PC-3 (cell line): ENCODE results near the gene BPHL. TPM values are rescaled to one million over a fixed set of nuclear protein-coding genes. Genes with fewer than 3 reads are reported as not detected.

ENCODE experiments used
- ATAC-seq: fragments of 200-7000 bp; cut with Tn5 transposase; 2 replicates; pipeline ENCODE4 v1.9.1; 2020; ENCODE audit warnings: mild to moderate bottlenecking, moderate library complexity
- BruUV-seq: library from RNA; stranded (reverse); fragments of 400-500 nt; replicated peaks from 2 replicates; lab custom pipeline; 2021; lab: Mats Ljungman, UMichigan
- CTCF ChIA-PET: fragments of 300-600 bp; sonication (Branson Sonifier 250); formaldehyde crosslinking; loops from one replicate; lab custom pipeline; 2022; ENCODE audit warnings: antibody characterized with exemption; lab: Charles Lee
- POLR2A ChIA-PET: fragments of 300-600 bp; sonication (Branson Sonifier 250); formaldehyde crosslinking; loops from one replicate; lab custom pipeline; 2022; ENCODE audit warnings: antibody characterized with exemption; ENCODE audit not compliant: unreplicated experiment; lab: Charles Lee
- DNase-seq: peaks from one replicate; pipeline ENCODE4 v3.0.0-alpha.2; 2015
- H2AFZ ChIP-seq: fragments of 300-600 bp; sonication (generic); 2 replicates; pipeline ENCODE4 v1.6.0; 2016; ENCODE audit warnings: antibody characterized with exemption, low read length
- H3F3A ChIP-seq: fragments of 300-600 bp; sonication (generic); one replicate; pipeline ENCODE4 v1.6.0; 2017; ENCODE audit warnings: antibody characterized with exemption, low read length, control low read depth, mild to moderate bottlenecking; ENCODE audit not compliant: unreplicated experiment
- H3K27ac ChIP-seq: fragments of 300-600 bp; sonication (generic); 2 replicates; pipeline ENCODE4 v1.5.1; 2016; ENCODE audit warnings: mild to moderate bottlenecking, low read length
- H3K27me3 ChIP-seq: fragments of 300-600 bp; sonication (generic); 2 replicates; pipeline ENCODE4 v1.6.1; 2016; ENCODE audit warnings: low read length, mixed read lengths
- H3K36me3 ChIP-seq: fragments of 300-600 bp; sonication (generic); 2 replicates; pipeline ENCODE4 v1.6.1; 2016; ENCODE audit warnings: low read depth, mixed run types, low read length, mixed read lengths
- H3K4me1 ChIP-seq: fragments of 300-600 bp; sonication (generic); 2 replicates; pipeline ENCODE4 v1.5.1; 2016; ENCODE audit warnings: low read length; ENCODE audit not compliant: insufficient read depth
- H3K4me2 ChIP-seq: fragments of 300-600 bp; sonication (generic); 2 replicates; pipeline ENCODE4 v1.6.0; 2016; ENCODE audit warnings: low read length
- H3K4me3 ChIP-seq: fragments of 300-600 bp; sonication (generic); 2 replicates; pipeline ENCODE4 v1.5.1; 2016; ENCODE audit warnings: mild to moderate bottlenecking, low read length, mixed read lengths
- H3K79me2 ChIP-seq: fragments of 300-600 bp; sonication (generic); 2 replicates; pipeline ENCODE4 v1.6.1; 2017; ENCODE audit warnings: low read length, mixed read lengths
- H3K9ac ChIP-seq: fragments of 300-600 bp; sonication (generic); 2 replicates; pipeline ENCODE4 v1.6.0; 2016; ENCODE audit warnings: mild to moderate bottlenecking, low read length
- H3K9me2 ChIP-seq: fragments of 300-600 bp; sonication (generic); replicated peaks from 2 replicates; pipeline ENCODE4 v1.6.1; 2016; ENCODE audit warnings: mixed run types, low read length, mixed read lengths
- H3K9me3 ChIP-seq: fragments of 300-600 bp; sonication (generic); 2 replicates; pipeline ENCODE4 v1.6.1; 2016; ENCODE audit warnings: low read length, mixed read lengths
- H4K20me1 ChIP-seq: fragments of 300-600 bp; sonication (generic); 2 replicates; pipeline ENCODE4 v1.6.1; 2016; ENCODE audit warnings: low read length, mixed read lengths
- CTCF ChIP-seq: fragments of 300-600 bp; sonication (generic); conservative IDR thresholded peaks from 2 replicates; pipeline ENCODE4 v1.5.1; 2017; ENCODE audit warnings: antibody characterized with exemption, low read depth, mild to moderate bottlenecking, low read length
- EZH2 ChIP-seq: fragments of 300-600 bp; sonication (generic); IDR thresholded peaks from one replicate; pipeline ENCODE4 v1.6.1; 2017; ENCODE audit warnings: antibody characterized with exemption, mild to moderate bottlenecking, low read length; ENCODE audit not compliant: unreplicated experiment
- EZH2phosphoT487 ChIP-seq: fragments of 300-600 bp; sonication (generic); IDR thresholded peaks from 2 replicates; pipeline ENCODE4 v1.6.1; 2018; ENCODE audit warnings: mild to moderate bottlenecking, antibody characterized with exemption, low read length, borderline replicate concordance
- intact Hi-C: fragments of 100-400 bp; cut with micrococcal nuclease; formaldehyde crosslinking; loops from 2 replicates; pipeline ENCODE4 v1.9.0; 2023
- total RNA-seq: library from RNA; depleted of rRNA; stranded (reverse); fragments of >200 nt; gene quantifications from 2 replicates; pipeline ENCODE4 v1.2.3, GENCODE V29; 2014

BPHL gene
- total RNA-seq, 1 experiment from 2014 or later: 15.8 TPM

- Histone ChIP-seq H3K4me3 (no peak overlapping the region), H3K9me3 (no peaks in the 10 kb centered on the region), H3K27me3 (no peaks in the 10 kb centered on the region), H3K79me2 (no peaks in the 10 kb centered on the region), H3K9me2 (no peaks in the 10 kb centered on the region), H3F3A (no peaks in the 10 kb centered on the region), H3K4me2 (no peak overlapping the region), H3K27ac (no peak overlapping the region), H3K36me3 (no peaks in the 10 kb centered on the region), H2AFZ (no peak overlapping the region), H3K9ac (no peak overlapping the region), H3K4me1 (peaks cover 5% of the 10 kb centered on the region; the same call in 1 of the 2 replicates), H4K20me1 (no peaks in the 10 kb centered on the region)
- no TSS peak for BruUV-seq
- ChIA-PET CTCF (interaction anchor here (0.7 kb wide), 1 partner anchor 19 kb away, joined by 5 read pairs; no protein-coding TSS in a partner anchor), POLR2A (no interaction called here)
- no peak for TF ChIP-seq CTCF
- TF ChIP-seq EZH2: no peak
- no peak for TF ChIP-seq EZH2phosphoT487
- DNase-seq (no peak), ATAC-seq (no peak)
- intact Hi-C loops: no loop called here
Observed at GRCh38 chr6:3181105-3181504, 62.6 kb downstream of the BPHL start.

GRCh38 chr6:3183066-3183465 is 64.6 kb downstream of the BPHL start:
- ChIA-PET POLR2A (interaction anchor here (0.6 kb wide), 1 partner anchor 445 kb away, joined by 3 read pairs; no protein-coding TSS in a partner anchor), CTCF (no interaction called here)
- no peaks in the 10 kb centered on the region for H3K27me3 ChIP-seq
- H3K4me1 ChIP-seq: no peaks in the 10 kb centered on the region
- BruUV-seq: no TSS peak
- ATAC-seq (no peak), DNase-seq (no peak)
- no peaks in the 10 kb centered on the region for H3K79me2 ChIP-seq
- no peak overlapping the region for H3K9ac ChIP-seq
- no peaks in the 10 kb centered on the region for H3K9me3 ChIP-seq
- no peak overlapping the region for H3K4me3 ChIP-seq
- no peaks in the 10 kb centered on the region for H4K20me1 ChIP-seq
- no peak for TF ChIP-seq EZH2phosphoT487
- no peak for TF ChIP-seq EZH2
- no peak for TF ChIP-seq CTCF
- no peaks in the 10 kb centered on the region for H3K9me2 ChIP-seq
- H3K27ac ChIP-seq: no peak overlapping the region
- no peak overlapping the region for H2AFZ ChIP-seq
- intact Hi-C loops: no loop called here
- no peak overlapping the region for H3K4me2 ChIP-seq
- H3F3A ChIP-seq: no peaks in the 10 kb centered on the region
- H3K36me3 ChIP-seq: no peaks in the 10 kb centered on the region

GRCh38 chr6:3186974-3187382 is 68.5 kb downstream of the BPHL start:
- Histone ChIP-seq H3K27ac (no peak overlapping the region), H3K9me3 (no peaks in the 10 kb centered on the region), H3K4me2 (no peak overlapping the region), H3K27me3 (no peaks in the 10 kb centered on the region), H3K9me2 (no peaks in the 10 kb centered on the region), H2AFZ (no peak overlapping the region), H3K36me3 (no peaks in the 10 kb centered on the region), H4K20me1 (no peaks in the 10 kb centered on the region), H3K4me1 (no peaks in the 10 kb centered on the region), H3K79me2 (no peaks in the 10 kb centered on the region), H3K9ac (no peak overlapping the region), H3F3A (no peaks in the 10 kb centered on the region), H3K4me3 (no peak overlapping the region)
- TF ChIP-seq EZH2phosphoT487 (no peak), CTCF (no peak), EZH2 (no peak)
- no peak for ATAC-seq
- no TSS peak for BruUV-seq
- DNase-seq: no peak
- intact Hi-C loops: no loop called here
- ChIA-PET CTCF (no interaction called here), POLR2A (no interaction called here)
